Measurements from ENCODE around the gene PTP4A2.

The PTP4A2 gene

DNA sequence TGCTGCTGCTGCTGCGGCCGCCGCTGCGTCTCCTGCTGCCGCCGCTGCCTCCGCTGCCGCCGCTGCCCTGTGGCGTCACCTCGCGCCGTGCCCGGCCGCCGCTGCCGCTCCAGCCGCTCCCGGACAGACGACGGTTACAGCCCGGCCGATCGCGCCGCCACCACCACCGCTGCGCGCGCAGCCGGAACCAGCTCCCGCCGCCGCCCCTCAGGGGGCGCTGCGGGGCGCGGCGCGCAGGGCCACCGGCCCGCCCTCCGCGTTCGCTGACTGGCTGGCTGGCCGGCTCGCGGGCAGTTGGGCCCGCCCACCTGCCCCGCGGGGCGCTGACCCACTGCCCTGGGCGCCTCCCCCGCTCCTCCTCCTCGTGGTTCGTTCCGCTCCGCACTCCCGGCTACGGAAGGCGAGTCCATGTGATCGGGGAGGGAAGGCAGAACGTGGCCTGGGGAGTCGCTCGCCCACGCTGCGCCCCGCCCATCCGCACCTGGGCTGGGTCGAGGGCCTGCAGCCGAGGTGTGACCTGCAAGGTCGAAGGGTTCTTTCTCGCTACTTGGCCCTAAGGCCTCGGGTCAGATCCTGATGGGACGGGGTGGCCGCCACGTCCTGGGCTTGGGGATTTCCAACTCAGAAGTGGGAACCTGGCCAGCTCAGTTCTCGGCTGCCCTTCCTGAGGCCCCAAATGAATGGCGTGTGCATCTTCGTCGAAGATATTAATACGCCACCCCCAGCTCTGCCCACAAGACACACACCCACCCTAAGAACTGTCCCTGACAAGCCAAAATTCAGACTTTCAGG, at the start of gene PTP4A2:
Gene PTP4A2, minus strand, starts transcription at position 185 of the 792 bp plus-strand sequence. CDS start 19,303 bp downstream, outside the sequence.
- peak; percentile 98 for DNase-seq

DNA sequence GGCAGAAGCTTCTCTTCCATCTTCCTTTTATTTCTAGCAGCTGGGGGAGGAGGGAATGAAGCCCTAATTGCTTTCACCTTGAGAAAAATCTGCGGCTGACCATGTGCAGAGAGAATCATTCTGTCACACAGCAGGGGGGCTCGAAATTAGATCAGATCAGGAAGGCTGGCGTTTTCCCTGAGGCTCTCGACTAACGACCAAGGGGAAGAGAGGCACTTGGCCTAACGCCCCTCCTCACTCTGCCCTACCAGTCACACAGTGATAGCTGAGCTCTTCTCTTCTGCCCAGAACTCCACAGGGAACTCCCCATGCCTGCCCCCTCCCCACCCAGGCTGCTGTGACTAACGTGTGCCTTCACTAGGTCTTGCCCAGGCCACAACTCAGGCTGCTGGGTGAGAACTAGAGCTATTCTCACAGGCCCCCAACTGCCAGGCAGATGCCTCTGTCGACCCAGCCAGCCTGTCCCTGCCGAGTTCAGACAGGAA, 49.0 kb upstream of the PTP4A2 start:
- peak; percentile 56 for DNase-seq

DNA sequence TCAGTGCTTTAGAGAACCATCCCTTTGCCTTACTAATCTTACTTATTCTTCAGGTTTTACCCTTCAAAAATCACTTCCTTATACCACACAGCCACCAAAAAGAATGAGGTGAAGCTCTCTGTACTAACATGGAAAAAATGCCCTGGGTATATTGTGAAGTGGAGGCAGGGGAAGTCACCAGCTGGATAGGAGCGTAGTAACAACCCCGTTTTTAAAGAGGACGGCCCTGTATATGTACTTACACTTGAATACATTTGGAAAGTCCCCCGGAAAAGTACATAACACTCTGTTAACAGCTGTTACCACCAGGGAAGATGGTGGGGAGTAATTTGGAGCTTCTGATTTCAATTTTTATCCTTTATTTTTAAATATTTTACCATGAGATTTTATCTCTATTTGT, 47.3 kb upstream of the PTP4A2 start:
- peak; percentile 86 for DNase-seq

DNA sequence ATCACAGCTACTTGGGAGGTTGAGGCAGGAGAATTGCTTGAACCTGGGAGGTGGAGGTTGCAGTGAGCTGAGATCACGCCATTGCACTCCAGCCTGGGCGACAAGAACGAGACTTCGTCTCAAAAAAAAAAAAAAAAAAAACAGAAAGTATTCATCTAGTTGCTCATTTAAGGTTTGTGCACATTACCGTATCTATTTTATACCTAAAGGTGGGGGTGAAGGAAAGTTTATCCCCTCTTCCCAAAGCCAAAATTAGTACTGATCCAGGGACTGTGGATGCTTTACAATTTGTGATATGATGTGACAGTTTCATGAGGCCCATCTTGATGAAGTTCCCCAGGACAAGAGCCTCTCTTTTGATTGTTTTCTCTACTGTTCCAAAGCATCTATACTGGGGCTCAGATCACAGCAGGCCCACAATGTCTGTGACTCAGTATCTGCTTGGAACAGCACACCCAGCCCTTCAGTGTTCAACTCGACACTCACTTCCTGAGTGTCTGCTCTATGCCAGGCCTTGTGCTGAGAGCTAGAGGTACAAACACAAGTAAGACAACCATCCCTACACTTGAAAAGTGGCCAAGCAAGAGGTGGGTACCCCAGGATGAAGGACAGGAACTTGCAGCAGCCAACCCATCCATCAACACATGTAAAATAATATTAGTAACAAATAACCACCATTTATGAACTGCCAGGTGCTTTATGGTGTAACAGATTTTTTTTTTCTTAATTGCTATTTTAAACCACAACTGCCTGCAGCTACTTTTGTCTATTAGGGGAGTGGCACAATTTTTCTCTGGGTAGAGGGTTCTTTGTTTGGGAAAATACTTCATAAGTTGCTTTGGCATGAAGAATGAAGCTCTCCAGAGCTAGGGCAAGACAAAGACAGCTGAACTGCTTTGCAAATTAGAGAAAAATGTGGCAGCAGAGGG, 46.5 kb upstream of the PTP4A2 start:
- peak; percentile 86 for DNase-seq

DNA sequence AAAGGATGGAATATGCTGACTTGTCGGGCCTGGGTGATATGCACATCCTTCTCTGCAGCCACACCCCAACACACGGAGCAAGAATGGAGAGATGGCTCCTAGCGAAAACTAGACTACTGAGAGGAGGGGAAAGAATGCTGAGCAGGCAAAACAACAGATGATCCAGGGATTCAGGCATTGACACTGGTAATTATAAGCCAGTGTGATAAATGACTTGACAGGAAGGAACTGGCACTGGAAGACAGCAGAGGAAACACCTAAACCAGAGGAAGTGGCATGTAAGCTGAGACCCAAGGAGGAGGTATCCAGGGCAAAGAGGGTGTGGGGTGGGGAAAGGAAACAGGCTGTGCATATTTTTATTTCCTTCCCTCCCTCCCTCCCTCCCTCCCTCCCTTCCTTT, 43.8 kb upstream of the PTP4A2 start:
- DNase-seq: no peak

DNA sequence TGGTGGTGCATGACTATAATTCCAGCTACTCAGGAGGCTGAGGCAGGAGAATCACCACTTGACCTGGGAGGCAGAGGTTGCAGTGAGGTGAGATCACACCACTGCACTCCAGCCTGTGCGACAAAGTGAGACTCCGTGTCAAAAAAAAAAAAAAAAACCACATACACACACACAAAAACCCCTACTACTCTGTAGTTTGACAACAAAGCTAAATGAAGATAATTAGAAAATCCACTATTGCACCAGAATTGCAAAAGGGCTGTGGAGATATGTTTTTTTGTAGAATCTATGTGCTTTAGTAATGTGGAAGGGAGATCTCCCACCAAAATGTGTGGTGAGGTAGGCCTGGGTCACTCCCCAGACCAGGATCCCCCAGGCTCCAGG, 43.3 kb upstream of the PTP4A2 start:
- no peak for DNase-seq

DNA sequence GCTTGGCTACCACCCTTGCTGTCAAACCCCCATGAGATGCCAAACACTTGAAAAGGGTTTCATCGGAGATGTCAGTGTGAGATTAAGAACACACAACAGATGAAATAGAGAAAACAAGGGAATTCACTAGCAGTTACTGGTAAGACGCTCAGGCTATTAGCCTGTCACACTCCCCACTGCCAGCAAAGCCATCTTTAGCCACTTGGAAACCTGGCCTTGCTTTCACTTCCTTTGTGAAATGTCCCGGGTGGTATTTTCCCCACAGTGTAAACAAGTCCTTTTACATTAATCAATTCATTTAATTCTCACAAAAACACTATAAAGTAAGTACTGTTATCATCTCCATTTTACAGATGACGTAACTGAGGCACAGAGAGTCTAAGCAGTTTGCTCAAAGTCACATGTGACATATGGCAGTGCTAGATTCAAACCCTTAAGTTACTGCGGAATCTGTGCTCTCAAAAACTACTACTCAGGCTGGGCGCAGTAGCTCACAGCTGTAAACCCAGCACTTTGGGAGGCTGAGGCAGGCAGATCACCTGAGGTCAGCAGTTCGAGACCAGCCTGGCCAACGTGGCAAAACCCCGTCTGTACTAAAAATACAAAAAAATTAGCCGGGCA, 42.8 kb upstream of the PTP4A2 start:
- DNase-seq: no peak

DNA sequence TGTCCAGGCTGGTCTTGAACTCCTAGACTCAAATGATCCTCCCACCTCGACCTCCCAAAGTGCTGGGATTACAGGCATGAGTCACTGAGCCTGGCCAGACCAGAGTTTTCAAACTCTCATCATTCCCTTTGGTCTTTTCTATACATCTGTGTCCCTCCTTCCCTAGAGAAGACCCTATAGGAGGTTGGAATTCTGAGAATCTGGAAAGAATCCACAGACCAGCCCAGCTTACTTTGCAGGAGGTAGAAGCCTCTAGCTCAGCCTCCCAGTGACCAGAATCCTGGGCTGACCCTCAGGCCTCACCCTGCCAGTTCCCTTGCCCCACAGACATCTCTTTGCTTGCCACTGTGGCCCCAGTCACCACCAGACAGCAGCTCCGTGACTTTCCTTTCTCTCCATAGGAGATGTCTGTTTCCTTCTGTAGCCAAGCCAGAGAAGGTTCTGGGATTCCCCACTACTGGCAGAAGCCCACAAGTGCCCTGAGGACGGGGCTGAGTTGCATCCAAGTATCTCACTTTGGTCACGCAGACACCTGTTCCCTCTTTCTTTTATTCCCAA, 40.8 kb upstream of the PTP4A2 start:
- no peak for DNase-seq

DNA sequence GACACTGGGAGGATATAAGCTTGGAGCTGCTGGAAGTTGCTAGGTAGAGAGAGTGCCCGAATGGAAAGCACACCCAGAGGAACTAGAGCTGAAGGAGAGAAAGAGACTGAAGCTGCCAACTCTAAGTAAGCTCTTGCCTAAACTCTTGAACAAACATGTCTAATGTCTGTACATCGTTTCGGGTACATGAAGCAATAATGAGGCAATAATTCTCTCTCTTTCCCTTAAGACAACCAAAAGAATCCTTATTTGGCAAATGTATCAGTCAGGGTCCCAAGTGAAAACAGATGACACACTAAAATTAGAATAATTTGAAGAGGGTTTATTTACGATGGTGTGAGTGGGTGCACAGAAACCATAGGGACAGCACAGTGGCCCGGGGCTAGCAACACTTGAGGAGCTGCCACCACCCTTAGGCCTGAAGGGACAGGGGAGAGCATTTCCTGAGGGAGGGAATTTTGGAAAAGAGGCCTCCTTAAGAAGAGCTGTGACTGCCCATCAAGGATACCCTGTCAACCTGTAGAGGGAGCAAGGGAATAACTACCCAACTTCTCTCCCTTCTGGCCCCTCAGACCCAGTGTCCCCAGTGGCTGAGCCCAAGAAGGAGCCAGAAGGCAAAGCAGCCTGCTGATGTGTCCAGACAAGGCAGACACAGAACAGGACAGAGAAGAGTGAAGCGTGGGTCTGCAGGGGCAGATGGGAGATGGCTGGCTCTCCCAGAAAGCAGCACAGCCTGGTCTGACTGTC, 39.4 kb upstream of the PTP4A2 start:
- no peak for DNase-seq

DNA sequence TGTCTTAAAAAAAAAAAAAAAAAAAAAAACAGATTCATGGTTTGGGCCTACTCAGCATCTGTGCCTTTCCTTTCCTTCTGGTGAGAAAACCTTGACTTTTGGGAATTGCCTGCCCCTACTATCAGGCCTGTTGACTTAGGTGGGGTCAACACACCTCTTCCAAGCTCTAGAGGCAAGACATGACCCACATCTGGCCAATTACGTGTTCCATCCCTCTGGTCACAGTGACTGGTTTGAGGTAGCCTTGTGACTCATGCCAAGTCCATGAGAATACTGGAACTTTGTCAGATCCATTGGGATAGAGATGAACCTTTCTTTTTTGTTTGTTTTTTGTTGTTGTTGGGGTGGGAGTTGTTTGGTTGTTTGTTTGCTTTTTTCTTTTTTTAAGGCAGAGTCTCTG, 38.2 kb upstream of the PTP4A2 start:
- no peak for DNase-seq

DNA sequence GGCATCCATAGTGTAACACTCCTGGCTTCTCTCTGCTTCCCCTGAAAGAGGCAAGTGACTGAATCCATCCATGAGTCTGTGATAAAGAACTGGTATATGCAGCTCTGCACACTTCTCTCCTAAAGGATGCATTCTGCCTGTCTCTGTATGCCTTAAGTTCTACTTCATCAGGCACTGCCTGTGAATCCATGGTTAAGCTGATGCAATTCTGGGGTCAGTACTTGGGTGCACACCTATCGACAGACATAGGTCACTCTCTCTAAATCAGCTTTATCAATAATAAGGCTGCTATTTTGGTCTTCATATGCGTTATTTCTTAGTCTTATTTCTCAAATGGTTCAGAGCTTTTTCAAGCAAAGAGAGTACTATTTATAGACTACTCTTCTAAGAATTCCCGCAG, 32.7 kb upstream of the PTP4A2 start:
- no peak for DNase-seq

DNA sequence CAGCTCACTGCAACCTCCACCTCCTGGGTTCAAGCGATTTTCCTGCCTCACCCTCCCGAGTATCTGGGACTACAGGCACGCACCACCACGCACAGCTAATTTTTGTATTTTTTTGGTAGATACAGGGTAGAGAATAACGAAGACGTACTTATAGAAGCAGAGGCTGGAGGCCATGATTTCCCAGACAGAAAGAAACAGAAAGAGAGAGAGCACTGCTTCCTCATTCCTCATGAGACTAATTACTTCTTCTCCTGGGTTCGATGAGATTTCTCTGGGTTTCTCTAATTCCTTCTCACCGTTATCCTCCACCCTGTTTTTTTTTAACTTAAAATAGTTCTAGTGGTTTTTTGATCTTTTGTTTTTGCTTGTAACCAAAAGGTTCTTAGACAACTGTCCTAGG, 23.4 kb upstream of the PTP4A2 start:
- DNase-seq: no peak

DNA sequence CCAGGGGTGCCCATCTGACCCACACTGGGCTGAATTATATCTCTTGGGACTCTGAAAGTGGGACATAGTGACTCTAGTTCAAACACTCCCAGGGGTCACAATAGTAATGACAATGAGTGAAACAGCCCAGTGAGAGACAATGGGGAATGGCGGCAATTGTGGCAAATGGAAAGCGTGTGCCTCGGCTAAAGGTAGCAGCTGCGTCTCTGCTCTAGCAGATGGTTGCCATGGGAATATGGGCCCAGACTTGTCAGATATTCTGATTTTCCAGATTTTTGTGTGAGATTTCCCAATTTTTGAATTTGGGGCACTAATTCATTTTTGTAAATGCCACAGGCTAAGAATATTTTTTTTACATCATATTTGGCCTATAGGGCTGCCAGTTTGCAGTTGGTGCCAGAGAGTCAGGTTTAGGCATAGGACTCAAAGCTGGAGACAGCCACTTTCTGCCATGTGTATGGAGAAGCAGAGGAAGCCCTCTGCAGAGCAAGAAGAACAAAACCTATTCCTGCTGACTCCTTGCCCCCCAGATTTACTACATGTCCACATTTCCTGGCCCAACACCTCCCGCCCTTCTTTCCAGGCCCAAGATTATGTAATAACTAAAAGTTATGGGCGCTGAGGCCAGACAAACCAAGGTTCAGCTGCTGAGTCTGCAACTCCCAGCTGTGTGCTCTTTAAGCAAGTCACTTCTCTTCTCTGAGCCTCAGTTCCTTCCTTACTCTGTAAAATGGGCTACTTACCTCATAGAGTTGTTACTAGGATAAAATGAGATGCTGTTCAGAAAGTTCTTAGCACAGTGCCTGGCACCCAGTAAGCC, 21.6 kb upstream of the PTP4A2 start:
- no peak for DNase-seq

DNA sequence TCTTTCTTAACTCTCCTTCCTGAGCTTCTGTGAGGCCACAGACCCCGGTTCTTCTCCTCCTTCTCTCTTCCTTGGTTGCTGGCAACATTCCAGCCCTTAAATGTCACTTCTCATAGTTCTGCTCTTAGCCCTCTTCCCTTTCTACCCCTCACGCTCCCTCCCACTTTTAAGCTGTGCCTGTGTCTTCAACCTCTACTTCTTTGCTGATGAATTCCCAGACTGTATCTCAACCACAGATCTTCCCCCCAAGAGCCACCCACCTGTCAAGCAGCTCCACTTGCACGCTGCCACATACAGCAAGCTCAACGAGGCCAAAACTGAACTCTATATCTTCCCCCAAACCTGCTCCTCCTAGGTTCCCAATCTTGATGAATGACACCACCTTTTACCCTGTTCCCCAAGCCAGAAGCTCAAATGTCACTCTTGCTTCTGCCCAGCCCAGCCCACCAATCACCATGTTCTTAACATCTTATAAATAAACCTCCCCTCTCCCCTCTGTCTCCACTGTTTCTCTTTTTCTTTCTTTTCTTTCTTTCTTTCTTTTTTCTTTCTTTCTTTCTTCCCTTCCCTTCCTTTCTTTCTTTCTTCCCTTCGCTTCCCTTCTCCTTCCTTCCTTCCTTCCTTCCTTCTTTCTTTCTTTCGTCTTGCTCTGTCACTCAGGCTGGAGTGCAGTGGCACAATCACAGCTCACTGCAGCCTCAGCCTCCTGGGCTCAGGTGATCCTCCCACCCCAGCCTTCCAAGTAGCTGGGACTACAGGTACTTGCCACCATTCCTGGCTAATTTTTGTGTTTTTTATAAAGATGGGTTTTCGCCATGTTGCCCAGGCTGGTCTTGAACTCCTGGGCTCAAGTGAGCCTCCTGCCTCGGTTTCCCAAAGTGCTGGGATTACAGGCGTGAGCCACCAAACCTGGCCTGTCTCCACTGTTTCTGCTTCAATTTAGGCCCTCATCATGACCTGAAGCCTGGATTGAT, 19.8 kb upstream of the PTP4A2 start:
- DNase-seq: peak; percentile 16

DNA sequence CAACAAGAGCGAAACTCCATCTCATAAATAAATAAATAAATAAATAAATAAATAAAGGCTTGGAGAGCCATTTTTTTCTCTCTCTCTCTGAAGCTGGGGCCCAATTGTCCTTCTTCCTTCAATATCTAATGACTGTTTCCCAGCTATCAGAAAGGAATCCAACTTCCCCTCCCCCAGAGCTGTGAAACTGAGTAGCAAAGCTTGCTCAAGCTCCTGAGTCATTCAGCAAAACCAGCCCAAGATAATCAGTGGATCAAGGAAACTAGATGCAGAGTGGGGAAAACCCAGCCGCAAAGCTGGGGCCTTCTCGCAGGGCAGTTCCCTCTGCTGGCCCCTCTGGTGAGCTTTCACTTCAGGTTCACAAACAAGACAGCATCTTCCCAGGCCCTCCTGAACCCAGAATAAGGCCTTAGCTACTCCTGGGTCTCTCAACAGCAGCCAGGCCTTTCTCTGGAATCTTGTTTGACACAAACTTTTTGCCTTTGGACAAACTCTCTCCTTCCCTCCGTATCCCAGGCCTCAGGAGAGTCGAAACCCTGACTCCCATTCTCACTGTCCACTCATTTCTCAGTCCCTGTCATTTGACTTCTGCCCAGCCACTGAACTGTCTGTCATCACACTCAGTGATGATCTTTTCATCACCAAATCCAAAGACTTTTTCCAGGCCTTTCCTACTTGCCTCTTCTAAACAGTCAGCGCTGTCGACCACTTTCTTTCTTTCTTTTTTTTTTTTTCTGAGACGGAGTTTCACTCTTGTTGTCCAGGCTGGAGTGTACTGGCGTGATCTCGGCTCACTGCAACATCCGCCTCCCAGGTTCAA, 18.0 kb upstream of the PTP4A2 start:
- no peak for DNase-seq

DNA sequence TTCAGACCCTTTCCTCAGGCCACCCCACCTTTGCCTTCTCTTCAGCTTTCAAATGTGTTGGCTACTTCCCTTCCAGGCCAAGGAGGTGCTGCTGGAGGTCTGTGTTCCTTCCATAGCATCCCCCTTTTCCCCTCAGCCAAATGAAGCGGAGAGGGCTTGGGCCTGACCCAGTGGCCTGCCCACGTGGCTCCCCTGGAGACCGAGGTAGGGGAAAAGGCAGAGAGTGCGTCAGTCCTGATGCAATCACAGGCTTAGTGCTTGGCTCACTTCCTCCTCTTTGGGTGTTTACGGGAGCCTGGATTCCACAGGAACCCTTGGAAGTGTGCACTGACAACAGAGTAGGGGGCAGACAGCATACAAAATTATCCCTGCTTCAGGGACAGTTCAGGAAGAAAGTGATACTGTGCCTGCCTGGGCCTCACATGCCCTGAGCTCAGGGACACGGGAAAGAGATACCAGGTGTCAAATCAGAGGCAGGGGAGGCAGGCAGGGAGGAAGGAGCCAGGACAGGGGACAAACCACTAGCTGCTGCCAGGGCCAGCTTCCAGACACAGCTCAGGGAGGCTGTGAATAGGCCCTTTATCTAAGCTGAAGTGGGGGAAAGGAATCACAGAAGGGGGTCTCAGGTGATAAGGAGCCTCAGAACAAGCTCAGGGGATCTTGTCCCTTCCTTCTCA, 16.6 kb upstream of the PTP4A2 start:
- DNase-seq: no peak

DNA sequence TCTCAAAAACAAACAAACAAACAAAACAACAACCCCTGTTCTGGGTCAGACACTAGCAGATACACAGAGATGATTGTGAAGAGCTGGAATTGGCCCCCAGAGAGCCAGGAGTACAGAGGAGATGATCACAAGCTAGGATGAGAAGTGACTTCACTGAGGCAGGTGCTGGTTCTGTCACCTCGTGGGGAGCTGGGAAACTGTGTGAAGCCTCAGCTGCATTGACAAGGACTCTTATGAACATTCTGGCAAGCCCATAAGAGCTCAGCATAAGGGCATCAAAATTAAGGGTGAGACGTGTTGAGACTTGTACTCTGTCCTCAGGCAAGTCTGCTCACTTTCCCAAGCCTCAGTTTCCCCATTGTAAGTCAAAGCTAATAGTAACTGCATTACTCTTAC, 14.7 kb upstream of the PTP4A2 start:
- no peak for DNase-seq

DNA sequence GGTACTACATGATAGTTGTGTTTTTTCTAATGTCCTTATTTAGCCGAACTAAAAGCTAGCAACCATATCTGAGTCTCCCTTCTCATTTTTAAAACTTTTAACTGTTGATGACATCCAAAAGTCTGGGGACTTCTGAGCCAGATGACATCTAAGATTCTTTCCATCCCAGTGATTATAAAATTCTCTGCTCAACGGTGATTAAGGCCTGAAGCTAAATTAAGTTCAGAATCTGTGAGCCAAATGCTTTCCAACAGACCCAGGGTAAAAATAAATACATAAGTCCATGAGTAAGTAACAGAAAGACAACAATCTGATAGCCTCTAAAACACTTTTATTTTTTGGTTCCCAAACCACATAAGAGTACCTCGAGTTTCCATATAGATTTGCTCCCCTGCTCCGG, 13.1 kb upstream of the PTP4A2 start:
- DNase-seq: no peak

DNA sequence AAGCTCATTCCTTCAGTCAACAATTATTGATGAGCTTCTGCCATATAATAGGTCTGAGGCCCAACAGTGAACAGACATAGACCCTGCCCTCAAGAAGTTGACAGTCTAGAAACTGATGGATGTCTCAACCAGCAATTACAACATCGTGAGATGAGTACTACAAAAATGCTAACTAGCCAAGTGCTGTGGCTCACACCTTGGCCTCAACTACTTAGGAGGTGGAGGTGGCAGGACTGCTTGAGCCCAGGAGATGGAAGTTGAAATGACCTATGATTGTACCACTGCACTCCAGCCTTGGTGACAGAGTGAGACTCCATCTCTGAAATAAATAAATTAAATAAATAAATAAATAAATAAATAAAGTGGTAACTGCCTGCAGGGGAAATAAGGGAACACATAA, 11.7 kb upstream of the PTP4A2 start:
- no peak for DNase-seq
